Measurements from ENCODE around the gene WIZ.
"Not testable (repeated sequence)": the region's sequence is repeated elsewhere in the genome, so short reads cannot be mapped to it uniquely, and the experiment has no call there.

WIZ gene

DNA sequence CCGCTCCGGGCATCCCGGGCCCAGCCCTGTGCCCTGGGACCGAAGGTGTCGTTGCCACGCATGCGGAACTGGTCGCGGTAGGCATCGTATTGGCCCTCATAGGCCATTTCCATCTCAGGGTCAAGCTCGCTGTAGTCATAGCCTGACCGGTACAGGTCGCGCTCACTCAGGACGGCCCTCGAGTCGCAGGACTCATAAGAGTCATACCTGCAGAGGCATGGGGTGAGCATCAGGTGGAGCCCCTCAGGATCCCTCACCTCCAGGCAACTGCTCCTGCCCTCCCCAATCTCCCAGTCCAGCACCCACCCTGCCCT, 48.4 kb downstream of the WIZ start:
- DNase-seq, result no peak

DNA sequence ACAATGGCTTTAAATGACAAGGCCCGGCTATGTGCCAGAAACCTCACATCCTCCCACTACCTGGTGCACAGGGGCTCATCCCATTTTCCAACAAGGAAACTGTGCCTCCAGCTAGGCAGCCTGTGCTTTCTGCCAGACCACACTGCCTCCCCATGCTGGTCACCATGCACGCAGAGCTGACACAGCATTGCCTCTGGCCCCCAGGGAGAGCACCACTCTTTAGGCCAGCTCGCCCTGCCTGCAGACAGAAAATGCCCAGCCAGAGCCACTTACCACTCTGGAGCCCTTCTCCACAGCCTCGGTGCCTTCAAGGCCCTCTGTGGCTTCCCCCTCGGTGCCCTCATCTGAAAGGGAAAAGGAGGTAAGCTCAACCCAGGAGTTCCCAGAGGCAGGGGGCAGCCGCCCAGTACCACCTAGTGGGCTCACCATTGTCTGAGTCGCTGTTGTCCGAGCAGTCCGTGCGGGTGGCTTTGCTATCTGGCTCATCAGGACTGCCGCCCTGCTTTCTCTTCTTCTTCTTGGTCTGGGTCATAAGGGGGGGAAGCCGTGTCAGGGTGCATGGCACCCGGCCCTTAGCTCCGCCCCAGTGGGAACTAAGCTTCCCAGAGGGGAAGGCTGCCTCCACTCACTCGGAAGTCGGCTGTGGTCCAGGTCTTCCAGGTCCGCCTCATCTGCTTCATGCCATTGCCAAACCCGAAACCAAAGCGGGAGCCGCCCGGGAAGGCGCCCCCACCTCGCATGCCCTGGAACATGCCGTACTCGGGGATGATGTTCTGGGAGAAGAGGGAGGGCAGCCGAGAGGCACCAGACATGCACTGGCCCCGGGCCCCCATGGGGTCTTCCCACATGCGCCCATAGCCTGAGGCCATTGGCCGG, 49.0 kb downstream of the WIZ start:
- DNase-seq, result no peak

DNA sequence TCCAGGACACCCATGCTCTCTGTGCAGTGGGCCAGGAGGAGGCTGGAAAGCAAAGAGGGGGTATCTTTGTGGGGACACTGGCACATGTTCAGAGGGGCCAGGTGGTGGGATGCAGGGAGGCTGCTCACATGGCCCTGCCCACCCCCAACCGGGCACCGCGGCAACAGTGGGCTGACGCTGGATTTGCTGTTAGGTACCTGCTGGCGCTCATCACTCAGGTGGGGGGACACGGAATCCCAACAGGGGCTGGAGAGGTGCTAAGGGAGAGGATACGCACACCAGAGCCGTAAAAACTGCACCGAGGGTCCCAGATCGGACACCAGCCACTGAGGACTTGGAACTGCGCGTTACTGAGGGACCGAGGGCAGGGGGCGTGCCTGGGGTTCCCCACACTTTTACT, 50.1 kb downstream of the WIZ start:
- no peak for DNase-seq

DNA sequence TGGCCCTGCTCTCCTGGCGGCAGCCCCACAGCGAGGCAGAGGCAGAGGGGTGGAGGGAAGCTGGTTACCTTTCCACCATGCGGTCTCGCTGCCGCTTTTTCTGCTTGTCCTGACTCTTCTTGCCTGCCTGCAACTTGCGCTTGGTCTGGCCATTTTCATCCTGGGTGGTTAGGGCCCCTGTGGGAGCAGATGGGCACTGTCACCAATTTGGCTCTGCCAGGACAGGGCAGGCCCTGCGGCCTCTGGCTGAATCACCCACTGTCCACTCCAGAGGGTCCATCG, 50.6 kb downstream of the WIZ start:
- no peak for DNase-seq

DNA sequence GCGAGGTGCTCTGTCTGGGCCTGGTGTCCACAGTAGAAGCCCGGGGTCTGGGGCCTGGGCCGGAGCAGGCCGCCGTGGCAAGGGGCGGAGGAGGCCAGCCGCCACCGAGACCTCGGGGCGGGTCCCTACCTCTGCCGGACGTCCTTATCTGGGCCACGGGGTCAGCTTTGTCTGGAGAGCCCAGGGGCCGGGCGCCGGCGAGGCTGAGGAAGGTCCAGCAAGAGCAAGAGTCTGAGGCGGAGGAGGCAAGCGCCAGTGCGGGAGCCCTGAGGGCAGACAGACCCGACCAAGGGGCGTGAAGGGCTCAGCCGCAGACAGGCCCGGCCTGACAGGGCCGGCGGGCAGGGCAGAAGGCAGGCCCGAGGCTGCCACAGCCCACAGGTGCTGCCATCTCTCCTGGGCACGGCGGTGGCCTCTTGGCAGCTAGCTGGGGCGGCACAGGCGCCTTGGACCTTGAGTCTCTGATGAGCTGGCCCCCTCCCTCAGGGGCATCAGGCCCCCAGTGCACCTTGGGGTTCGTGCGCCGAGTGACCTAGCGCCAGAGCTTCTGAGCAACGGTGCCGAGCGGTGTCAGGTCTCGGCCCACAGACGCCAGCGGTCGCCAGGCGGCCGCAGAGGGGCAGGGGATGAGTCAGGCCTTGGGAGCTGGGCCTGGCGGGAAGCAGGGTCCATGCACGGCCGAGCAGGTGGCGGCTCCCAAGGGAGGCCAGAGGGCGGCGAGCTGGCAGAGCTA, 51.1 kb downstream of the WIZ start:
- no peak for DNase-seq

DNA sequence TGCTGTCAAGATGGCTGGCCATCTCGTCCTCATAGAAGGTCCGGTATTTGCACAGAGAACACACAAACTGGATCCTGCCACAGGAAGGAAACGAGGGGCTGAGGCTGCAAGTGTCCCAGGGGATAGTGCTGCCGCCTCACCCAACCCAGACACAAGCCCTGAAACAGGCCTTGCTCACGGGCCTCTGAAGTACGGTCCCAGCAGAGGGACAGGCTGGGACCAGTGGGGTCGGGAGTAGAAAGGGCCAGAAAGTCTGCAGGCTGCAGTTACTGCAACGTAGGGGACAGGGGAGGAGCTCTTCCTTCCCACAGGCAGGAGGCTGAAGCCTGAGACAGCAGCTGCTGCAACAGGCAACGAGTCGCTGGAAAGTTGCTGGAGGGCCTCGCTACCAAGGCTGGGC, 52.0 kb downstream of the WIZ start:
- no peak for DNase-seq

DNA sequence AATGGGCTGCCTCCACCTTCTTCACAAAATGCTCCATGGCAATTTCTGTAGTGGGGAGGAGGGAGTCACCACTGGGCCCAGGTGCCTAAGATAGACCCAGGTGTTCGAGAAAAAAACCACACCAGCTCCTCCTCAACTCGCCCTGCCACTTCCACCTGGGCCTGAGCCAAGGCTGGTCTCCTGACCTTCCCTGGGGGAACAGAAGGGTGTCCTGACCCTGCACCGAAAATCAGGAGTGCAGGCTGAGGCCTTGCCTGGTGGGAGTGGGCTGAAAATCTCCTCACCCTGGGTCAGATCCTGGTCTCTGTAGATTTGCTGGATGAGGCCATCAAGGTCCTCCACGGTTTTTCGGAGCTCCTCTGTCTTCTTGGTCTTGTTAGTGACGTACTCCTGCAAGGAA, 52.5 kb downstream of the WIZ start:
- no peak for DNase-seq

DNA sequence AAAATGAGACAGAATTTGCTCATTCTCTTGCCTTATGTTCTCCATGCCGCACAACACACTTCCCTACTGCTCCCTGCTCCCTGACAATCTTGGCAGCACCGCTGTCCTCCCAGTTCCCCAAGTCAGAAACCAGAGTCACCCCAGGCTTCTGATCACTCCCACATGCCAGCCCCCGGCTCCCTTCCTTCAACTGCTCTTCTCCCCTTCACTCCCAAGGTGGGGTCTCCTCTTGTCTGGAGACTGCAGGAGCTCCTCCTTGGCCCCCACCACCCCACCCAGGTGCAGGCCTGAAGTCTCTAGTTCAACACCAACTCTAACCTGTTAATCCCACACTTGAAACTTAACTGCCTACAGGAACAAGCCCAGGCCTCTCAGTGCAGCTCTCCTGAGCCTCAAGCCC, 53.3 kb downstream of the WIZ start:
- no peak for DNase-seq

DNA sequence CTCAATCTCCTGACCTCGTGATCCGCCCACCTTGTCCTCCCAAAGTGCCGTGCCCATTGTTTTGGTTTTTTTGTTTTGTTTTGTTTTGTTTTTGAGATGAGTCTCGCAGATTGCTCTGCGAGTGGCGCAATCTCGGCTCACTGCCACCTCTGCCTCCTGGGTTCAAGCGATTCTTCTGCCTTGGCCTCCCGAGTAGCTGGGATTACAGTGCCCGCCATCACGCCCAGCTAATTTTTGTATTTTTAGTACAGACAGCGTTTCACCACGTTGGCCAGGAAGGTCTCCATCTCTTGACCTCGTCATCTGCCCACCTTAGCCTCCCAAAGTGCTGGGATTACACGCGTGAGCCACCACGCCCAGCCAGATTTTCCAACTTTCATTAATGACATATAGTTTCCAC, 54.5 kb downstream of the WIZ start:
- not testable (repeated sequence) for DNase-seq

DNA sequence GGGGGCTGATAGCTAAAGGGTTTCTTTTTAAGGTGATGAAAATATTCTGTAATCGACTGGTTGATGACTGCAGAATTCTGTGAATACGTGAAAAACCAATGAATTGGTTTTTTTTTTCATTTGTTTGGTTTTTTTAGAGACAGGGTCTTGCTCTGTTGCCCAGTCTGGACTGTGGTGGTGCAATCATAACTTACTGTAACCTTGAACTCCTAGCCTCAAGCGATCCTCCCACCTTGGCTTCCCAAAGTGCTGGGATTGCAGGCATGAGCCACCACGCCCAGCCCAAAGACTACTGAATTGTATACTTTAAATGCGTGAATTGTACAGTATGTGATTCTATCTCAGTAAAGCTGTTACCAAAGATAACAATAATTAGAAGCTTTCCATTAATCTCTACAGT, 55.3 kb downstream of the WIZ start:
- DNase-seq, result no peak

DNA sequence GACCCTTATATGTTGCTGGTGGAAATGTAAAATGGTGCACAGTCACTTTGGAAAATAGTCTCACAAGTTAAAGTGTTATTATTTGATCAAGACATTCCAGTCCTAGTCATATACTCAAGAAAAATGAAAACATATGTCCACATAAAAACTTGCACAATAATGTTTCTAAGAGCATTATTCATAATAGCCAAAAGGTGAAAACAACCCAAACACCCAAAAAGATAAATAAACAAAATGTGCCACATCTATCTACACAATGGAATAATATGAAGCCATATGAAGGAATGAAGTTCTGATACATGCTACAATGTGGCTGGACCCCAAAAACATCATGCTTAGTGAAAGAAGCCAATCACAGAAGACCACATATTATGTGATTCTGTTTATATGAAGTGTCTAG, 55.8 kb downstream of the WIZ start:
- peak; percentile 26 for DNase-seq

DNA sequence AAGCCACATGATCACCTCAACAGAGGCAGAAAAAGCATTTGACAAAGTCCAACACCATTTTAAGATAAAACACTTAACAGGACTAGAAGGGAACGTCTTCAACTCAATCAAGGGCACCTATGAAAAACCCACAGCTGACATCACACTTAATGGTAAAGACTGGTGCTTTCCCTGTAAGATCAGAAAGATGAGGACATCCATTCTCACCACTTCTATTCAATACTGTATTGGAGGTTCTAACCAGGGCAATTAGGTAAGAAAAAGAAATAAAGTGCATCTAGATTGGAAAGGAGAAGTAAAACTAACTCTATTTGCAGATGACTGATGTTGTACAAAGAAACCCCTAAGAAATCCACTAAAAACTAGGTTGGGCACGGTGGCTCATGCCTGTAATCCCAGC, 58.9 kb downstream of the WIZ start:
- DNase-seq, result no peak

DNA sequence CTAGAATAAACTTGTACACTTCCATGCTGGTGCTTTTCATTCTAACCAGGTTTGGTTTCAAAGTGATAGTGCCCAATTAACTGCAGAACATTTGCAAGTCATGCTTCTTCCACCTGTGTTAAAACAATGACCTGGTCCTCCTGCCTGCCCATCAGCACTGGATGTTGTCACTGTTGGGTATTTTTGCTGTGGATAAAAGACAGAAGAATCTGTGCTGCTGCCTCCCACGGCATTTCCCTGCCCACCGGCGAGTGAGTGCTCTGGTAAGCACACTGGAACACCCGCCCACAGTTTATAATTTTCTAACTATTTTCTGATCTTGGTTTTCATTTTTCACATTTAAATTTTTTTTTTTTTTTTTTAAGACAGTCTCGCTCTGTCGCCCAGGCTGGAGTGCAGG, 67.9 kb downstream of the WIZ start:
- DNase-seq, result no peak

DNA sequence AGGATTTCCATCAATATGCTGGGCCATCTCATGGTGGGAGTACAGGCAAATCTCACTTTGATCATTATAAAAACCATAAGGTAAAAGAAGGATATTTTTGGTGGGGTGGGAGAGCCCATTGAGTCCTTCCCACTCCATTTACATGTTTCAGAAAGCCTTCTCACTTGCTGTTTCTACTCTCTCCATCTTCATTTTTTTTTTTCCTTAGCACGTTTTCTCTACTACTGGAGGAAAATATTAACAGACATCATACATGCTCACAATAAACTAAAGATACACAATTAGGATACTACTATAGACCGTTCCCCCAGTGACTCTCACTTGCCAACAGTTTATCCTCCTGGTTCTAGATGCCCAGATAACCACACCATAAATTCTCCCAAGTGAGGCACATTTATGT, 68.3 kb downstream of the WIZ start:
- no peak for DNase-seq

DNA sequence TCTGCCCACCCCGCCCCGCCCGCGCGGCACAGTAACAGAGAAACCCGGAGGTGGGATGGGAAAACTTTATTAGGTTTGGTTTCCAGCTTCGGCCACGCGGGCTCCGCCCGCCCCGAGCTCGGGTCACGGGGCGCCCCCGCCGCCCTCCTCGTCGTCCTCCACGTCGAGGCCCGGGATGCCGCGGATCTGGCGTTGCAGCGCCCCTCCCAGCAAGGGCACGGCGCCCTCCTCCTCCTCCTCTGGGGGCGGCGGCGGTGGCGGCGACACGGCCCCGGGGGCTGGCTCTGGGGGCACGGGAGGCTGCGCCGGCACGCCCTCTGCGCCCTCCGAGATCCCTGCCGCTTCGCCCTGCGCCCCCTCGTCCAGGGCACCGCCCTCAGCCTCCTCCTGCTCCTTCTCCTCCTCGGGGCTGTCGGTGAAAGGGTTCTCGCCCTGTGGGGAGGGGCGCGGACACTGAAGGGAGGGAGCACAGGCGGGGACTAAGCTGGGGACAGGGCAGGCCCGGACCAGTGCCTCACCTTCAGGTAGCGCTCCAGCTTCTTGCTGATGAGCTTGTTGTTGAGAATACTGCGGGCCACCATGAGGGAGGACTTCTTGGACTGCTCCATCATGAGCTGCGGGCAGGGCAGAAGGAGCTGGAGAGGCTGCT, 69.6 kb downstream of the WIZ start:
- DNase-seq, result peak; percentile 33

DNA sequence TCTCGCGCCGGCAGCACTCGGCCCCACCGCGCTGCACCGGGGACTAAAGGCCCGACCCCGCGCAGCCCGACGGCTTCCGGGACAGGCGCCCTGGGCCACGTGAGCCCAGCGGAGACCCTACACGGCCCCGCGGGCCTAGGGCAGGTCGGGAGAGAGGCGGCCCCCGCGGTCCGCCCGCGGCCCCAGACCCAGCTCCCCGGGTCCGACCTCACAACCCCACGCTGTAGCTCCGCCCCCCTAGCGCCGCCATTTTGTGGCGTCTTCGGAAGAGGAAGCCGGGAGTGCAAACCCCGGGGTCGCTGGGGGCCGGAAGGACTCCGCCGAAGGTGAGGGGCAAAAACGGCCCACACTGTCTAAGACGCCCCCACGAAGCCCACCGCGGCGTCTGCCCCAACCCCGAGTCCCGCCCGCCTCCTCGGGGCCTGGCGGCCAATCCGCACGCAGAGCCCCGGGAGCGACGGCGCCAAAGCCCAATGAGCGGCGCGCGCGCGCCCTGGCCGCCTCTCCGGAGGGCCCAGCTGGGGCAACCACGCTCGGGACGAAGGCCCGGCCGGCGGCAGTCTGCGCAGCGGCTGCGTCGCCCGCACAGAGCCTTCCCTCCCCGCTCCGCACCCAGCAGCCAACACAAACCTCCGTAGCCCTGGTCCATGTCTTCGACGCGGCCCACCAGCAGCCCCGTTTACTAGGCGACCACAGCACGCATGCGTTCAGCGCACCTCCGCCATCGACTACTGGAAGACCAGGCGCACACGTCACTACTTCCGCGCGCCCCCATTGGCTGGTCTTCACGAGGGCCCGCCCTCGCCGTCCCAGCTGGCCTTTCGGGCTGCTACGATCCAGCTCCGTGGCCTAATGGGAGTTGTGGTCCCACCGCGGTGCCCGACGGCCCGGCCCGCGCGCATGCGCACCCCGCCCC, 70.4 kb downstream of the WIZ start, which contains the start of gene AKAP8:
AKAP8 (minus strand) TSS at position 705 of the 916 bp plus-strand sequence; CDS start at position 649, 56 bp downstream.
- DNase-seq, result peak; percentile 99

DNA sequence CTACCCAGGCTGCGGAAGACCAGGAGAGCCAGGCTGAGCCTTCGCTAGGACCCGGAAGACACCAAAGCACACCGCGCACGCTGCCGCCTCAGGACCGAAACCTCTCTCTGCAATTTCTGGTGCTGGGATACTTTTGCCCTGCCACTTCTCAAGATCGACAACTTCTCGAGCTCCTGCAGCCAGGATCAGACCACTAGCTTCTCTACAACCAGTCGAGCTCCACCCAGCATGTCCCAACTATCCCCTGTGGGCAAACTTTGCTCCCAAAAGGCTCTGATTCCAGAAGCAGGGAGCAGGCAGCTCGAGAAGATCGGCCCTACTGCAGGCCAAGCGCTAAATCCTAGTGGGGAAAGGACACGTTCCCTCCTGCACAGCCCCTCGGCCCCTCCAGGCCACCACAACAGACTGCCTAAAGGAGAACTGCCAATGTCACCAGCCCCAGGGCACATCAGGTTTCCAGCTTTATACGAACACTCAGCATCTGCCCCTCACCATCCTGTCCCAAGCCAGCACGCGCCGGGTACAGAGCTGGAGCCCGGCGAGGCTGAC, 71.1 kb downstream of the WIZ start:
- DNase-seq, result peak; percentile 28

DNA sequence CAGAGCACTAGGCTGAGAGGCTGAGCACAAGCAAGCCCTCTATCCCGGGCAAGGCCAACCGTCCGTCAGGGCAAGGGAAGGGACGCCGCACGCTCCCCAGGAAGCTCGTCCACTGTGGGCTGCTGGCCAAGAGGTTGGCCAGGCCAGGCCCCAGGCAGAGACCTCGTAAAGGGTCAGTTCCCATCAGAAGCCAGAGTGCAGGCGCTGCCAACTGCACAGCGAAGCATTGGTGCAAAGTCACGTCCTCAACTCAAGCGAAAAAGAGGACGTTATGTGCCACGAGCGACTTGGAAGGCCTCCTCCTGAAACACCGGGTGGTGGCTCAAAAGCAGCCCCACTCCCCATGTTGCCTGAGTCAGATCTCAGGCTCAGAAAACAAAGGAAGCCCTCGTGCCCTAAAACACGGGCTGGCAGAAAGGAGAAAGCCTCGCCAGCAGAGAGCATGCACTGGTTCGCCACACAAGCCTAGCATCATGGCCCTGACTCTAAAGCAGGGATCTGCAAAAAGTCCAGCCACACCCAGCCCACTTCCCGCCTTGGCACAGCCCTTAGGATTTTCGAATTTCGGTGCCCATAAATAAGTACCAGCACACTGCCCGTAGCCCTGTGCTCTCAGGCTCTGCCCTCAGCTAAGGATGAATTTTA, 74.8 kb downstream of the WIZ start:
- DNase-seq, result no peak

DNA sequence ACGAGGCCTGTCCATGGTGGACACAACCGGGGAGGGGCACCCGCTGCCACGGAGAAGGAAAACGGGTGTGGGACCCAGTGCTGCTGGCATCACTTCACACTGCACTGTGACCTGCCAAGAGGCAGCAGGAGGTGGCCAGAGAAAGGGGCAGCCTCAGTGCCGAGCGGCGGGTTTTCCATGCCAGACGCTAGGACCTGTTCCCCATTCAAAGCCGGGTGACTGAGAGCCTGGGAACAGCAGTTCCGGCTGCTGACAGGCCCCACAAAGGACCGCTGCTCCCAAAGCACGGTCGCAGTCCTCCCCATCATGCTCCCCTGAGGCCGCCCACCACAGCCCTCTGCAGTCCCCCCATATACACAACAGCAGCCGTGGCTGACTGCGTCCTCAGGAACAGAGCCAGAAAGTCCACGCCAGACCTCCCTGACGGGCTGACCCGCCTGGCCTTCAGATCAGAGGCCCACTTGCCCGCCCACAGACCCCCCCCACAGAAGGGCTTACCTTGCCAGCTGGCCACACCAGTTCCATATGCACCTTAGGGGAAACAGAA, 75.6 kb downstream of the WIZ start:
- no peak for DNase-seq

DNA sequence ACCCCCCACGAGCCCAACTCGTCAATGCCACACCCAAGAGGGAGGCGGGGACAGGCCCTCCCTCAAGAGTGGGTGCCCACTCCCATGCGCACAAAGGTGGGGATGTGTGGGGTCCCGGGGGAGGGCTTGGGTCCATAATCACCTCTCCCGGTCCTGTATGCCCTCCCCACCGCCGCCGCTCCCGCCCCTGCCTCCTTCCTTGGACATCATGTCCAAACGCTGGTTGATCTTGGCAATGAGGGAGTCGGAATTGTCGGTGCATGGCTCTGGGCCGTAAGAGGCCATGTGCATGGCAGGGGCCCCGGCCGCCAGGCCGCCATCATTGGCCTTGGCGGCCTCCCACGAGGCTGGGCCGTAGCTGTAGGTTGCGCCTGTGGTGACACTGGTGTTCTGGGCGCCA, 76.1 kb downstream of the WIZ start:
- DNase-seq, result no peak

DNA sequence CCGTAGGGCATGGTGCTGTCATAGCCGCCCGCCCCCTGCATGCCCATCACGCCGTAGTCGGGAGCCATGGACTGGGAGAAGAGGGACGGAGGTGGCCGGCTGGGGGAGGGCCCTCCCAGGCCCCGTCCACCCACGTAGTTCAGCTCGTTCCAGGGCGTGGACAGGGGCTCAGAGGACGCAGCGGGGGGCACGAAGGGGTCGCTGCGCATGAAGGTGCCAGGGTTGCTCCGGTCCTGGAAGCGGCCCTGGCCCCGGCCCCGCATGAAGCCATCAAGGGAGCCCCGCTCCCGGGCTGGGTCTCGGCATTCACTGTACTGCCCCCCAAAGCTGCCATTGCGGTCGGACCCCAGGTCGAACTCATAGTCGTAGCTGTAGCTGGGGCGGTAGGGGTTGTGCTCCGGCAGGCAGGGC, 76.9 kb downstream of the WIZ start:
- DNase-seq, result no peak

DNA sequence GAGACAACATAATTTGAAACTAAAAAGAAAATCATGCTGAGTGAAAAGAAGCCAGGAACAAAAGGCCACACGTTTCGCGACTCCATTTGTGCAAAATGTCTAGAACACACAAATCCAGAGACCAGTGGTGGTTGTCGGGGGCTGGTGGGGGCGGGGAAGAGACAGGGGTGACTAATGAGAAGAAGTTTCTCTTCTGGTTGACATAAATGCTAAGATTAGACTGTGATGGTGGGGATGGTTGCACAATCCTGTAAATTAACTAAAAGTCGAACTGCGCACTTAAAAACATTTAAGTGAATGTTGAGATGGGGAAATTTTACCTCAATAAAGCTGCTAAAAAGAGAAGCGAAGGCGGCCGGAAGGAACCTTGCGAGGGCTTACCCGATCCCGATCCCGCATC, 77.3 kb downstream of the WIZ start:
- DNase-seq, result no peak

Measured in fibroblast of skin of right quadriceps (primary cell).